Chondrocyte (in vitro differentiated cells): ENCODE results near the gene GAL. TPM values are rescaled to one million over a fixed set of nuclear protein-coding genes. Genes with fewer than 3 reads are reported as not detected.

ENCODE experiments used
- DNase-seq: peaks from one replicate; pipeline ENCODE4 v3.0.0; 2021; ENCODE audit warnings: mixed read lengths, low spot score
- H3K27ac Mint-ChIP-seq: one replicate; pipeline ENCODE4 v1.8.0; 2021; ENCODE audit warnings: mild to moderate bottlenecking, moderate library complexity, mixed read lengths; ENCODE audit not compliant: unreplicated experiment
- H3K27me3 Mint-ChIP-seq: 2 replicates; pipeline ENCODE4 v1.8.0; 2021; ENCODE audit warnings: low read depth, mixed read lengths
- H3K36me3 Mint-ChIP-seq: 2 replicates; pipeline ENCODE4 v1.8.0; 2021; ENCODE audit warnings: low read depth, mixed read lengths
- H3K4me1 Mint-ChIP-seq: 2 replicates; pipeline ENCODE4 v1.8.0; 2021; ENCODE audit warnings: low read depth, mild to moderate bottlenecking, mixed read lengths
- H3K4me3 Mint-ChIP-seq: one replicate; pipeline ENCODE4 v1.8.0; 2021; ENCODE audit warnings: mild to moderate bottlenecking, moderate library complexity, mixed read lengths; ENCODE audit not compliant: unreplicated experiment
- H3K9me3 Mint-ChIP-seq: 2 replicates; pipeline ENCODE4 v1.8.0; 2021; ENCODE audit warnings: low read depth, mixed read lengths
- total RNA-seq: library from RNA; stranded (reverse); gene quantifications from 3 replicates; pipeline ENCODE4 v1.2.1, GENCODE V29; 2021
- TF ChIP-seq, protein P1 (sequence below): fragments of 200-600 bp; sonication (generic); IDR thresholded peaks from 2 replicates; pipeline ENCODE4 v1.5.0; 2021; ENCODE audit warnings: antibody characterized with exemption, mild to moderate bottlenecking, moderate library complexity

Gene GAL
- total RNA-seq, 1 donor from 2014 or later: 0.90 TPM

- H3K36me3 Mint-ChIP-seq: peaks cover 10% of the 10 kb centered on the region
- peaks cover 33% of the 10 kb centered on the region for H3K27me3 Mint-ChIP-seq
- H3K9me3 Mint-ChIP-seq: peaks cover 18% of the 10 kb centered on the region
- DNase-seq: no peak
- TF ChIP-seq, protein P1, sequence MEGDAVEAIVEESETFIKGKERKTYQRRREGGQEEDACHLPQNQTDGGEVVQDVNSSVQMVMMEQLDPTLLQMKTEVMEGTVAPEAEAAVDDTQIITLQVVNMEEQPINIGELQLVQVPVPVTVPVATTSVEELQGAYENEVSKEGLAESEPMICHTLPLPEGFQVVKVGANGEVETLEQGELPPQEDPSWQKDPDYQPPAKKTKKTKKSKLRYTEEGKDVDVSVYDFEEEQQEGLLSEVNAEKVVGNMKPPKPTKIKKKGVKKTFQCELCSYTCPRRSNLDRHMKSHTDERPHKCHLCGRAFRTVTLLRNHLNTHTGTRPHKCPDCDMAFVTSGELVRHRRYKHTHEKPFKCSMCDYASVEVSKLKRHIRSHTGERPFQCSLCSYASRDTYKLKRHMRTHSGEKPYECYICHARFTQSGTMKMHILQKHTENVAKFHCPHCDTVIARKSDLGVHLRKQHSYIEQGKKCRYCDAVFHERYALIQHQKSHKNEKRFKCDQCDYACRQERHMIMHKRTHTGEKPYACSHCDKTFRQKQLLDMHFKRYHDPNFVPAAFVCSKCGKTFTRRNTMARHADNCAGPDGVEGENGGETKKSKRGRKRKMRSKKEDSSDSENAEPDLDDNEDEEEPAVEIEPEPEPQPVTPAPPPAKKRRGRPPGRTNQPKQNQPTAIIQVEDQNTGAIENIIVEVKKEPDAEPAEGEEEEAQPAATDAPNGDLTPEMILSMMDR: no peak
- H3K27ac Mint-ChIP-seq: no peak overlapping the region
- no peak overlapping the region for H3K4me3 Mint-ChIP-seq
- H3K4me1 Mint-ChIP-seq: peaks cover 5% of the 10 kb centered on the region
These were observed 37.5 kb upstream of the GAL start for GRCh38 chr11:68646832-68647231.

DNA sequence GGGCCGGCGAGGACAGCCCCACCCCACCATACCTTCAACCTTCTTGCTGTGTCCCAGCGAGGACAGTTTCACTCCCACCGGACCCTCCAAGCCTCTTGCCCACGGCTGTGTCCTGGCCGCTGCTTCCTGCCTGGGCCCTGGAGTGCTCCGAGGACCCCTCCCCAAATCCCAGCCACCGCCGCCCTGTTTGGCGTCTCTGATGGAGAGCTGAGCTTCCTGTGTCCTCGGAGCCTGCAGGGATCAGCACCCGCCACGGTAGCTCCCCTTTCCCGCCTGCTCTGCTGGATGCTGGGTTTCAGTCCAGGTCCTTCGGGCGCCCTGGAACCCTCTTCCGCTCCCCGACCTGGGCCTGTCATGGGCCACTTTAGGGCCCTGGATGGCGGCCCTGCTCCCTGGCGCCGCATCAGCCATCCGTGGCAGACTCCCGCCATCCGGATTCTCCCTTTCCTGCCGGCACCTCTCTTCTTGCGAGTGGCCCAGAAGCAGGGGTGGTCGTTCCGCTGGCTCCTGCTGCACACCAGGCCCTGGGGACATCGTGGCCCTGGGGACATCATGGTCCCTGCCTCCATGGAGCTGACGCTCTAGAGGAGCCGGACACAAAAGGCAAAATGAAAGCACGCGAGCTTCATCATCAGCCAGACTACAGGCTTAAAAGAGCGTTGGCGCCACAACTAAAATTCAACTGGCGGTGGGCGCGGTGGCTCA, 34.3 kb upstream of the GAL start:
- Mint-ChIP-seq H3K27me3 (peaks cover 23% of the 10 kb centered on the region), H3K36me3 (peaks cover 10% of the 10 kb centered on the region), H3K4me1 (peaks cover 6% of the 10 kb centered on the region), H3K9me3 (peaks cover 18% of the 10 kb centered on the region), H3K4me3 (no peak overlapping the region), H3K27ac (no peak overlapping the region)
- TF ChIP-seq, protein P1: no peak
- no peak for DNase-seq

- TF ChIP-seq, protein P1: no peak
- Mint-ChIP-seq H3K27me3 (peaks cover 27% of the 10 kb centered on the region), H3K36me3 (peaks cover 10% of the 10 kb centered on the region), H3K4me1 (peaks cover 6% of the 10 kb centered on the region), H3K4me3 (no peak overlapping the region), H3K9me3 (peaks cover 25% of the 10 kb centered on the region), H3K27ac (no peak overlapping the region)
- no peak for DNase-seq
These were observed 33.5 kb upstream of the GAL start for GRCh38 chr11:68650801-68651200.

GRCh38 chr11:68651208-68651984, 32.9 kb upstream of the GAL start:
- DNase-seq: no peak
- TF ChIP-seq, protein P1: no peak
- Mint-ChIP-seq H3K27me3 (peaks cover 28% of the 10 kb centered on the region), H3K4me3 (no peak overlapping the region), H3K36me3 (peaks cover 6% of the 10 kb centered on the region), H3K27ac (no peak overlapping the region), H3K9me3 (peaks cover 20% of the 10 kb centered on the region), H3K4me1 (peaks cover 6% of the 10 kb centered on the region)

DNA sequence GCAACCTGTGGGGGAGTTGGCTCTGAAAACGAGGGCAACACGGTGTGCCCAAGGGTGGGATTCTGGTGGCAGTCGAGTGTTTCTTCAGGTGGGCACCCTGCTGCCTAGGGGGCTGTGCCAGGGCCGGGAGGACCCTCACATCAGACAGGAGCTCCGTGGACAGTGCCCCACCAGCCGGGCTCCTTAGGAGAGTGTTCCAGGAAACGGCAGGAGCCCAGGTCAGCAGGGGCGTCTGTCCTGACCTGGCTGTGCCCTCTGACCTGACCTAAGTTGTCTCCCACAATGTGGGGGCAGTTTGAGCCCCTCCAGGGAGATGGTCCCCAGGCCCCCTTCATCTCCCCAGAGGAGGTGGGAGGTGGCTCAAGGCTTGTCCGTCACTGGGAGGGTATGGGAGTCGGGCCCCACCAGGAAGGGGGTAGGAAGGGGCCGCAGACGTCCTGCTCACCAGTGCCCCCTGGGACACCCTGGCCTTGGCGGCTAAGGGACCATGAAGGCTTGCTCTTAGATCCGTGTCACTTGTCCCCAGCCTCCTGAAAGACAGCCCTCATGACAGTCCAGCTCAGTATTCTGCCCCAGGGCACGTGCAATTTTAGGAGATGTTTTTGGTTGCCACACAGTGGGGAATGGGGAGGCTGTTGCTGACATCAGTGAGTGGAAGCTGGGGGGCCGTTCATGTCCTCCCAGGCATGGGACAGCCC, 32.2 kb upstream of the GAL start:
- Mint-ChIP-seq H3K27me3 (peaks cover 26% of the 10 kb centered on the region), H3K4me3 (no peak overlapping the region), H3K4me1 (peaks cover 6% of the 10 kb centered on the region), H3K36me3 (peaks cover 4% of the 10 kb centered on the region), H3K27ac (no peak overlapping the region), H3K9me3 (peaks cover 12% of the 10 kb centered on the region)
- no peak for DNase-seq
- TF ChIP-seq, protein P1: no peak
